KMS-11 (cell line): ENCODE data around the gene CHRNA1.

Experiments used
- H2AFZ ChIP-seq: fragments of 200-600 bp; sonication (generic); 2 replicates; pipeline ENCODE4 v1.6.1; 2016; ENCODE audit warnings: antibody characterized with exemption, mixed run types, low read depth
- H3K27ac ChIP-seq: fragments of 200-600 bp; sonication (generic); 2 replicates; pipeline ENCODE4 v1.6.1; 2016; ENCODE audit warnings: mild to moderate bottlenecking, mixed run types
- H3K27me3 ChIP-seq: fragments of 200-600 bp; sonication (generic); 2 replicates; pipeline ENCODE4 v1.6.1; 2017; ENCODE audit warnings: mild to moderate bottlenecking, low read depth, mixed run types, moderate library complexity; ENCODE audit not compliant: insufficient read depth
- H3K36me3 ChIP-seq: fragments of 200-600 bp; sonication (generic); 2 replicates; pipeline ENCODE4 v1.6.1; 2017; ENCODE audit warnings: mild to moderate bottlenecking, mixed run types; ENCODE audit not compliant: insufficient read depth
- H3K4me1 ChIP-seq: fragments of 200-600 bp; sonication (generic); 2 replicates; pipeline ENCODE4 v1.6.1; 2016; ENCODE audit warnings: mild to moderate bottlenecking, low read depth, mixed run types; ENCODE audit not compliant: poor library complexity, severe bottlenecking
- H3K4me2 ChIP-seq: fragments of 200-600 bp; sonication (generic); 2 replicates; pipeline ENCODE4 v1.7.0; 2016; ENCODE audit warnings: mild to moderate bottlenecking, mixed run types
- H3K4me3 ChIP-seq: fragments of 200-600 bp; sonication (generic); IDR thresholded peaks from 2 replicates; pipeline ENCODE4 v1.6.1; 2017; ENCODE audit warnings: low read depth, low read length, mixed read lengths; ENCODE audit not compliant: insufficient read depth
- H3K79me2 ChIP-seq: fragments of 200-600 bp; sonication (generic); 2 replicates; pipeline ENCODE4 v1.6.1; 2016; ENCODE audit warnings: low read depth, mixed run types; ENCODE audit not compliant: insufficient read depth
- H3K9ac ChIP-seq: fragments of 200-600 bp; sonication (generic); 2 replicates; pipeline ENCODE4 v1.6.1; 2016; ENCODE audit warnings: mild to moderate bottlenecking, mixed run types
- H4K20me1 ChIP-seq: fragments of 200-600 bp; sonication (generic); 2 replicates; pipeline ENCODE4 v1.6.1; 2016; ENCODE audit warnings: mild to moderate bottlenecking, mixed run types; ENCODE audit not compliant: insufficient read depth
- CTCF ChIP-seq: fragments of 200-600 bp; sonication (generic); conservative IDR thresholded peaks from 2 replicates; pipeline ENCODE4 v1.6.1; 2017; ENCODE audit warnings: low read depth, mild to moderate bottlenecking, antibody characterized with exemption, low read length, moderate library complexity, mixed read lengths

Gene CHRNA1

GRCh38 chr2:174791020-174791419 lies 26.7 kb upstream of the CHRNA1 start:
- H3K27ac ChIP-seq: no peak overlapping the region

GRCh38 chr2:174789001-174789400 lies 24.7 kb upstream of the CHRNA1 start:
- Histone ChIP-seq H3K9ac (no peak overlapping the region), H4K20me1 (no peaks in the 10 kb centered on the region), H3K4me3 (no peak overlapping the region), H3K27me3 (no peaks in the 10 kb centered on the region), H3K79me2 (no peaks in the 10 kb centered on the region), H2AFZ (no peak overlapping the region), H3K36me3 (no peaks in the 10 kb centered on the region), H3K27ac (no peak overlapping the region), H3K4me1 (no peaks in the 10 kb centered on the region), H3K4me2 (no peak overlapping the region)
- no peak for TF ChIP-seq CTCF

More at GRCh38 chr2:174791020-174791419, 26.7 kb upstream of the CHRNA1 start:
- H3K4me1 ChIP-seq: no peaks in the 10 kb centered on the region
- H4K20me1 ChIP-seq: no peaks in the 10 kb centered on the region
- no peaks in the 10 kb centered on the region for H3K27me3 ChIP-seq
- no peaks in the 10 kb centered on the region for H3K36me3 ChIP-seq
- no peak overlapping the region for H3K4me2 ChIP-seq
- no peak overlapping the region for H2AFZ ChIP-seq
- no peak for TF ChIP-seq CTCF
- H3K79me2 ChIP-seq: no peaks in the 10 kb centered on the region
- no peak overlapping the region for H3K9ac ChIP-seq
- no peak overlapping the region for H3K4me3 ChIP-seq

GRCh38 chr2:174788291-174788929 lies 24.1 kb upstream of the CHRNA1 start:
- H3K27me3 ChIP-seq: no peaks in the 10 kb centered on the region
- no peak overlapping the region for H3K9ac ChIP-seq
- no peaks in the 10 kb centered on the region for H4K20me1 ChIP-seq
- H3K36me3 ChIP-seq: no peaks in the 10 kb centered on the region
- no peak for TF ChIP-seq CTCF
- no peaks in the 10 kb centered on the region for H3K4me1 ChIP-seq
- H2AFZ ChIP-seq: no peak overlapping the region
- no peaks in the 10 kb centered on the region for H3K79me2 ChIP-seq
- no peak overlapping the region for H3K4me2 ChIP-seq
- H3K4me3 ChIP-seq: no peak overlapping the region
- H3K27ac ChIP-seq: no peak overlapping the region

GRCh38 chr2:174787487-174788205 lies 23.4 kb upstream of the CHRNA1 start:
- no peaks in the 10 kb centered on the region for H3K4me1 ChIP-seq
- no peak overlapping the region for H3K4me3 ChIP-seq
- H3K4me2 ChIP-seq: no peak overlapping the region
- H4K20me1 ChIP-seq: no peaks in the 10 kb centered on the region
- no peaks in the 10 kb centered on the region for H3K36me3 ChIP-seq
- H3K9ac ChIP-seq: no peak overlapping the region
- H3K27me3 ChIP-seq: no peaks in the 10 kb centered on the region
- H3K27ac ChIP-seq: no peak overlapping the region
- H2AFZ ChIP-seq: no peak overlapping the region
- no peak for TF ChIP-seq CTCF
- H3K79me2 ChIP-seq: no peaks in the 10 kb centered on the region
